GM19438 (cell line): Measurements from ENCODE around the gene APLP2.
"Not testable (repeated sequence)": the region's sequence is repeated elsewhere in the genome, so short reads cannot be mapped to it uniquely, and the experiment has no call there.

Experiments
- ATAC-seq: cut with Tn5 transposase; IDR thresholded peaks from one replicate; pipeline ENCODE4 v1.9.1; 2021; ENCODE audit warnings: low read depth; ENCODE audit not compliant: unreplicated experiment

APLP2 gene

GRCh38 chr11:130187096-130187495, 117.4 kb downstream of the APLP2 start:
- no peak for ATAC-seq

GRCh38 chr11:130188047-130188446, 118.4 kb downstream of the APLP2 start:
- no peak for ATAC-seq

GRCh38 chr11:130188585-130189347, 119.1 kb downstream of the APLP2 start:
- no peak for ATAC-seq

GRCh38 chr11:130189492-130190210, 120.0 kb downstream of the APLP2 start:
- no peak for ATAC-seq

GRCh38 chr11:130190371-130190881, 120.7 kb downstream of the APLP2 start:
- no peak for ATAC-seq

GRCh38 chr11:130191896-130192295, 122.2 kb downstream of the APLP2 start:
- no peak for ATAC-seq

GRCh38 chr11:130192845-130193267, 123.2 kb downstream of the APLP2 start:
- ATAC-seq: no peak

GRCh38 chr11:130193551-130193950, 123.9 kb downstream of the APLP2 start:
- ATAC-seq: not testable (repeated sequence)
